IMR-90 (cell line): ENCODE measurements around the gene NELFCD.

Experiments used
- CTCF ChIP-seq: conservative IDR thresholded peaks from 2 replicates; pipeline ENCODE4 v1.5.1; 2012; ENCODE audit warnings: mild to moderate bottlenecking, low read depth, low read length, improper control_type of control experiment
- ELK1 ChIP-seq: fragments of 150-350 bp; IDR thresholded peaks from 2 replicates; pipeline ENCODE4 v1.6.1; 2016; ENCODE audit warnings: low read depth, mild to moderate bottlenecking, low read length, moderate library complexity, borderline replicate concordance
- FOS ChIP-seq: fragments of 150-350 bp; IDR thresholded peaks from 2 replicates; pipeline ENCODE4 v1.6.1; 2016; ENCODE audit warnings: low read depth, low read length
- POLR2A ChIP-seq: IDR thresholded peaks from 2 replicates; pipeline ENCODE4 v1.6.1; 2012; ENCODE audit warnings: mild to moderate bottlenecking, low read depth, low read length
- RAD21 ChIP-seq: IDR thresholded peaks from 2 replicates; pipeline ENCODE4 v1.6.1; 2012; ENCODE audit warnings: low read length, improper control_type of control experiment

GRCh38 chr20:58944610-58945009, 36.4 kb upstream of the NELFCD start:
- TF ChIP-seq CTCF: no peak
- no peak for TF ChIP-seq ELK1
- no peak for TF ChIP-seq RAD21
- TF ChIP-seq POLR2A: no peak
- TF ChIP-seq FOS: no peak
